Left ventricle myocardium inferior (tissue), 1 donor: ENCODE results near the gene MYO5B. TPM values are rescaled to one million over a fixed set of nuclear protein-coding genes. Genes with fewer than 3 reads are reported as not detected.

Experiments used
- DNase-seq: peaks from one replicate; pipeline ENCODE4 v3.0.0-alpha.2; 2020
- H3K27ac ChIP-seq: fragments of 200-600 bp; replicated peaks from 2 replicates; pipeline ENCODE4 v1.8.0; 2021
- H3K27me3 ChIP-seq: fragments of 200-600 bp; 2 replicates; pipeline ENCODE4 v1.8.0; 2021; ENCODE audit warnings: low read depth
- H3K36me3 ChIP-seq: fragments of 200-600 bp; 2 replicates; pipeline ENCODE4 v1.8.0; 2021
- H3K4me1 ChIP-seq: fragments of 200-600 bp; 2 replicates; pipeline ENCODE4 v1.8.0; 2021
- H3K4me3 ChIP-seq: fragments of 200-600 bp; 2 replicates; pipeline ENCODE4 v1.8.0; 2021; ENCODE audit warnings: mild to moderate bottlenecking, moderate library complexity
- H3K9me3 ChIP-seq: fragments of 200-600 bp; replicated peaks from 2 replicates; pipeline ENCODE4 v1.8.0; 2021
- CTCF ChIP-seq: fragments of 200-600 bp; IDR thresholded peaks from 2 replicates; pipeline ENCODE4 v1.8.0; 2021; ENCODE audit warnings: antibody characterized with exemption, mild to moderate bottlenecking, borderline replicate concordance
- intact Hi-C: fragments of 100-400 bp; cut with micrococcal nuclease; formaldehyde crosslinking; loops from one replicate; pipeline ENCODE4 v1.11.0; 2022
- total RNA-seq: library from RNA; stranded (reverse); fragmentation: NEBNext Ultra II Directional; extraction: Animal tissue kit (Norgen Biotek cat#: 25700); gene quantifications from one replicate; pipeline ENCODE4 v1.2.1, GENCODE V29; 2021
- donor health status: DM: no; HTN: yes; CAD: no; lungs with severe emphysema.

Gene MYO5B
- total RNA-seq, 1 donor from 2014 or later, result 0.44 TPM

DNA sequence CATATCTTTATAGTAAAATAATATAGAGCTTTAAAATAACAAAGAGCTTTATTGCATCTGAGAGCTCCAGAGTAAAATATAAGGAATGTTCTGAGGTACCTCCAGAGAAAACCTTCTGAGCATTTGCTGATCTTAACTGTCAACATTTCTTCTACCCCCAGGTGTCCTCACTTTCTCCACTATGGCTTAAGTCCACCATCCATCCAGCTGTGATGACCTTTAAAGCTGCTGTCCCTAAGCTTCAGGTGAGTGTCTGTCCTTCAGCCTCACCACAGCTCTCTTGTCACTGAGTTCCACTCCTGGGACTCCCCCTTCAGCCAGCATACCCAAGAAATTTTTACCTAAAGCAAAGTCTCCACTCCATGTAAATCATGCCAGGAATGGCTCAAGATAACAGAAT lies 137.9 kb downstream of the MYO5B start:
- Histone ChIP-seq H3K9me3 (no peaks in the 10 kb centered on the region), H3K4me3 (no peak overlapping the region), H3K4me1 (peaks cover 2% of the 10 kb centered on the region), H3K36me3 (no peaks in the 10 kb centered on the region), H3K27me3 (peaks cover 53% of the 10 kb centered on the region), H3K27ac (no peak overlapping the region)
- intact Hi-C loops, result no loop called here
- no peak for DNase-seq
- TF ChIP-seq CTCF, result no peak

DNA sequence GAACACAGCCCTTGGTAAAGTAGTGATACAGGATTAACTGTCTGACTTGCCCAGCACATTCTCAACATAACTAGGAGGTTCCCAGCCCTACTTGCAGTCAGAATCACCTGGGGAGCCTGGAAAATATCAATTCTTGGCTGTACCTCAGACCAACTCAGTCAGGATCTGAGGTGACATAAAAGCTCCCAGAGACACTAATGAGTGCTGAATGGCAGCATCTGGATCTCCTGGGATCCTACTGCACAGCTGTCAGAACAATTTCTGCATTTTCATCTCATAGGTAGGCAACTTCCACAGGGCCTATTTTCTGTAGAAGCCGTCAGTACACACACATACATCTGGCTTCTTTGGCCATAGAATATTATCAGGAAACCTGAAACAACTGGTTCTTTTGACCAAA lies 138.8 kb downstream of the MYO5B start:
- no peaks in the 10 kb centered on the region for H3K9me3 ChIP-seq
- DNase-seq, result no peak
- H3K27me3 ChIP-seq, result peaks cover 53% of the 10 kb centered on the region
- no peak overlapping the region for H3K27ac ChIP-seq
- no peaks in the 10 kb centered on the region for H3K4me1 ChIP-seq
- no peak for TF ChIP-seq CTCF
- intact Hi-C loops, result no loop called here
- H3K4me3 ChIP-seq, result no peak overlapping the region
- H3K36me3 ChIP-seq, result no peaks in the 10 kb centered on the region

DNA sequence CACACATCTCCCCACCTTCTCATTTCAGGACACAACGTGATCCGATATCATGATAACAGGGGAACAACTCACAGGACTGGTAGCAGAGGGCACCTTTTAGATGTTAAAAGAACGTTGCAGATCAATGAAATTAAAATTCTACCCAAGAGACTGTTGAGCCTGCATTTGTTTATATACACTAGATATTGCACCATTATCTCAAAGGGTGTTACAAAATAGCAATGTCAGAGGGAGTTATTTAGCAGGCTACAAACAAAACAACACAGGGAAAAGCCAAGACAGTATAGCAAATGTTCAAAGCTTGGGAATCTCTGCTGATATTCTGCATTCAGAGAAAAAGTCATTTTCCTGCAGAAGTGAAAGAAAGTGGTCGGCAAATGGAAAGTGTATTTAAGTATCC lies 139.5 kb downstream of the MYO5B start:
- H3K9me3 ChIP-seq, result no peaks in the 10 kb centered on the region
- H3K36me3 ChIP-seq, result no peaks in the 10 kb centered on the region
- no peak overlapping the region for H3K4me3 ChIP-seq
- no peak for TF ChIP-seq CTCF
- intact Hi-C loops, result no loop called here
- no peak overlapping the region for H3K27ac ChIP-seq
- DNase-seq, result no peak
- peaks cover 48% of the 10 kb centered on the region for H3K27me3 ChIP-seq
- no peaks in the 10 kb centered on the region for H3K4me1 ChIP-seq

- no peaks in the 10 kb centered on the region for H3K9me3 ChIP-seq
- TF ChIP-seq CTCF, result no peak
- no peak overlapping the region for H3K27ac ChIP-seq
- no peaks in the 10 kb centered on the region for H3K4me1 ChIP-seq
- DNase-seq, result no peak
- intact Hi-C loops, result no loop called here
- H3K36me3 ChIP-seq, result no peaks in the 10 kb centered on the region
- no peak overlapping the region for H3K4me3 ChIP-seq
- peaks cover 26% of the 10 kb centered on the region for H3K27me3 ChIP-seq
Measured at GRCh38 chr18:50053111-50053510, 141.8 kb downstream of the MYO5B start.

- no peaks in the 10 kb centered on the region for H3K4me1 ChIP-seq
- H3K4me3 ChIP-seq, result no peak overlapping the region
- DNase-seq, result no peak
- H3K9me3 ChIP-seq, result no peaks in the 10 kb centered on the region
- peak; percentile 35 for TF ChIP-seq CTCF
- intact Hi-C loops, result no loop called here
- no peak overlapping the region for H3K27ac ChIP-seq
- peaks cover 15% of the 10 kb centered on the region for H3K27me3 ChIP-seq
- H3K36me3 ChIP-seq, result no peaks in the 10 kb centered on the region
Measured at GRCh38 chr18:50051288-50051687, 143.7 kb downstream of the MYO5B start.

DNA sequence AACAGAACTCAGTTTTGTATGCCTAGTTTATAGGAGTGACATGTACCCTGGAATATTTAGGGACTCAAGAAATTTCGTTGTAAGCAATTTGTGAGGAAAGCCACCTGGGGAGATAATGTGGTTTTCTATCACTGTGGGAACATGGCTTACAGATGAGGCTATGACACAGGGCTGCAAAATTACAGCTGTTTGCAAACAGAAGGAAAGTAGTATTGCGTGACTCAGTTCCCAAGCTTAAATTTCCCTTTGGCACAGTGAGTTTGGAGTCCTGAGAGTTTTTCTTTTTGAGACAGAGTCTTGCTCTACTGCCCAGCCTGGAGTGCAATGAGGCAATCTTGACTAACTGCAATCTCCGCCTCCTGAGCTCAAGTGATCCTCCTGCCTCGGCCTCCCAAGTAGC lies 149.8 kb downstream of the MYO5B start:
- Histone ChIP-seq H3K4me1 (no peaks in the 10 kb centered on the region), H3K36me3 (no peaks in the 10 kb centered on the region), H3K9me3 (no peaks in the 10 kb centered on the region), H3K4me3 (no peak overlapping the region), H3K27ac (no peak overlapping the region), H3K27me3 (peaks cover 34% of the 10 kb centered on the region)
- intact Hi-C loops, result no loop called here
- DNase-seq, result no peak
- no peak for TF ChIP-seq CTCF
